Erythroblast (primary cell): ENCODE data around the gene P2RX6.

Source experiments
- GATA1 ChIP-seq: IDR thresholded peaks from 2 replicates; pipeline ENCODE4 v1.6.1; 2011; ENCODE audit warnings: low read depth, mild to moderate bottlenecking, control low read depth, low read length, moderate library complexity
- POLR2A ChIP-seq: IDR thresholded peaks from 2 replicates; pipeline ENCODE4 v1.6.1; 2011; ENCODE audit warnings: mild to moderate bottlenecking, low read length

DNA sequence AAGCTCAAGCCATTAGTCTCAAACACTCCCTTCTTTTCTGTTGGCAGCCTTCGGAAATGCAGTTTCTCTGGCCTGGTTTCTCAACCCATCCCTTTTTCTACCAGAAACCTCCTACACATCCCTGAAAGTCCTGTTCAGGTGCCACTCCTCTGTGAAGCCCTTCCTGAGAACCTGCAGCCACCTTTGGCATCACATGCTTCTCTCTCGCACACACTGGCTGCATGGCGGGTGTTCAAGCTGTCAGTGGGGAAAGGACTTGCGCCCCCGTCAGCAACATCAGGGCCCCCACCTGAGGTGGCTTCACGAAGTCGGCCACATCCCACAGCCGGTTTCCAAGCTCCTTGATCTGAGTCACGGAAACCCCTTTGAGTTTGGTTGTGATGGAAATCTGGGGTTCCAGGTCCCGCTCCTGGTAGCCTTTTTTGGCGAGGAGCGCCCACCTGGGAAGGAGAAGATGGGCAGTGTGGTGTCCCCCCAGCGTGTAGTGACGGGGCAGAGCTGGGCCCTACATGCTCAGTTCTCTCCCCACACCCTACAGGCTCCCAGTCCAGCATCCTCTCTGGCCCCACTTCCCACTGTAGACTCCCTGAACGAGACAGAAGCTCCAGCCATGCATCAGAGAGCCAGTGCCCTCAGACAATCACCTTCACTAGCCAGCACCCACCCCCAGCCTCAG, 29.0 kb downstream of the P2RX6 start:
- TF ChIP-seq POLR2A (no peak), GATA1 (no peak)
